H1 (cell line): Measurements from ENCODE around the gene RTN4. TPM values are rescaled to one million over a fixed set of nuclear protein-coding genes. Genes with fewer than 3 reads are reported as not detected.
"Not testable (repeated sequence)": the region's sequence is repeated elsewhere in the genome, so short reads cannot be mapped to it uniquely, and the experiment has no call there.

Source experiments
- CTCF ChIA-PET: fragments of 300-600 bp; sonication (Branson Sonifier 250); formaldehyde crosslinking; loops from one replicate; lab custom pipeline; 2021; ENCODE audit not compliant: partially characterized antibody; lab: Charles Lee
- POLR2A ChIA-PET: fragments of 300-600 bp; sonication (Branson Sonifier 250); formaldehyde crosslinking; loops from one replicate; lab custom pipeline; 2021; ENCODE audit warnings: inconsistent platforms; ENCODE audit not compliant: partially characterized antibody; lab: Charles Lee
- DNase-seq, 2 experiments: peaks; one replicate each; pipeline versions ENCODE4 v3.0.0 to v3.0.0-alpha.2; 2010 to 2022; ENCODE audit warnings: low spot score in 2 of 2, low read depth in 1 of 2, mixed read lengths in 1 of 2
- FAIRE-seq: peaks from 2 replicates; lab custom pipeline; 2011; peaks lifted over from hg19 to GRCh38; lab: Jason Lieb, UNC
- H2AFZ ChIP-seq: 2 replicates; pipeline ENCODE4 v1.8.1; 2012; ENCODE audit warnings: low read length, inconsistent platforms
- H2AK5ac ChIP-seq: 2 replicates; pipeline ENCODE4 v1.6.1; 2013; ENCODE audit warnings: low read depth, low read length
- H2BK120ac ChIP-seq: replicated peaks from 2 replicates; pipeline ENCODE3; 2013; ENCODE audit warnings: low read depth, low read length, inconsistent platforms
- H2BK12ac ChIP-seq: 2 replicates; pipeline ENCODE4 v1.6.1; 2013; ENCODE audit warnings: low read depth, low read length
- H2BK15ac ChIP-seq: 2 replicates; pipeline ENCODE4 v1.6.1; 2013; ENCODE audit warnings: low read length
- H2BK20ac ChIP-seq: 2 replicates; pipeline ENCODE4 v1.6.1; 2013; ENCODE audit warnings: low read length
- H2BK5ac ChIP-seq: 2 replicates; pipeline ENCODE4 v1.6.1; 2013; ENCODE audit warnings: low read depth, low read length
- H3K14ac ChIP-seq: 2 replicates; pipeline ENCODE4 v1.6.1; 2013; ENCODE audit warnings: inconsistent platforms; ENCODE audit not compliant: insufficient read length
- H3K18ac ChIP-seq: 2 replicates; pipeline ENCODE4 v1.6.1; 2013; ENCODE audit warnings: low read length; ENCODE audit errors: extremely low read depth
- H3K23ac ChIP-seq: 2 replicates; pipeline ENCODE4 v1.6.1; 2013; ENCODE audit warnings: inconsistent platforms; ENCODE audit not compliant: insufficient read length
- H3K23me2 ChIP-seq: 2 replicates; pipeline ENCODE4 v1.6.1; 2013; ENCODE audit warnings: low read depth, low read length
- H3K27ac ChIP-seq: 2 replicates; pipeline ENCODE4 v1.6.1; 2011; ENCODE audit warnings: low read depth, low read length, inconsistent platforms
- H3K27me3 ChIP-seq, 4 experiments: replicated peaks in 1 of 4; 1 replicate in 1 of 4; 2 replicates in 3 of 4; pipeline versions ENCODE4 v1.6.1 to v1.8.1; 2011 to 2013; ENCODE audit warnings: low read length in 3 of 4, mild to moderate bottlenecking in 3 of 4, inconsistent platforms in 2 of 4, mixed read lengths in 2 of 4, moderate library complexity in 1 of 4; ENCODE audit not compliant: control insufficient read depth in 3 of 4, insufficient read depth in 3 of 4; ENCODE audit errors: extremely low read depth in 1 of 4
- H3K36me3 ChIP-seq, 4 experiments: 2 replicates each; pipeline versions ENCODE4 v1.6.1 to v1.8.1; 2011 to 2013; ENCODE audit warnings: mild to moderate bottlenecking in 4 of 4, low read length in 3 of 4, moderate library complexity in 2 of 4, control low read depth in 1 of 4, inconsistent platforms in 1 of 4; ENCODE audit not compliant: insufficient read depth in 4 of 4, control insufficient read depth in 2 of 4
- H3K4ac ChIP-seq: replicated peaks from 2 replicates; pipeline ENCODE3; 2013; ENCODE audit warnings: low read length, low read depth, mixed read lengths, inconsistent platforms; ENCODE audit not compliant: insufficient read length
- H3K4me1 ChIP-seq, 4 experiments: replicated peaks in 1 of 4; 1 replicate in 1 of 4; 2 replicates in 3 of 4; pipeline versions ENCODE4 v1.6.1 to v1.8.1; 2011 to 2013; ENCODE audit warnings: low read length in 3 of 4, inconsistent platforms in 2 of 4, mixed read lengths in 1 of 4; ENCODE audit not compliant: insufficient read depth in 4 of 4, control insufficient read depth in 3 of 4
- H3K4me2 ChIP-seq, 2 experiments: 2 replicates each; pipeline versions ENCODE4 v1.6.1 to v1.8.1; 2011 to 2013; ENCODE audit warnings: low read depth in 2 of 2, low read length in 2 of 2, control low read depth in 1 of 2, inconsistent platforms in 1 of 2, mild to moderate bottlenecking in 1 of 2; ENCODE audit not compliant: insufficient read depth in 1 of 2
- H3K4me3 ChIP-seq, 4 experiments: fragments of 200-600, 300-600 bp in 1 of 4; sonication (generic), shearing (Covaris generic), sonication (Bioruptor Twin) in 1 of 4; 2 replicates each; pipeline versions ENCODE4 v1.5.1 to v1.8.1; 2011 to 2016; ENCODE audit warnings: low read length in 4 of 4, low read depth in 3 of 4, control low read depth in 2 of 4, inconsistent platforms in 2 of 4, mild to moderate bottlenecking in 2 of 4, mixed read lengths in 1 of 4, moderate library complexity in 1 of 4; ENCODE audit not compliant: insufficient read depth in 2 of 4; ENCODE audit errors: extremely low read depth in 1 of 4
- H3K56ac ChIP-seq: replicated peaks from 2 replicates; pipeline ENCODE3; 2013; ENCODE audit warnings: low read depth, mild to moderate bottlenecking, mixed read lengths, low read length, inconsistent platforms; ENCODE audit not compliant: insufficient read length
- H3K79me1 ChIP-seq: 2 replicates; pipeline ENCODE4 v1.6.1; 2013; ENCODE audit warnings: low read depth, low read length, control low read depth
- H3K79me2 ChIP-seq, 2 experiments: 2 replicates each; pipeline versions ENCODE4 v1.6.1 to v1.8.1; 2012 to 2013; ENCODE audit warnings: low read length in 2 of 2, mild to moderate bottlenecking in 2 of 2, inconsistent platforms in 1 of 2; ENCODE audit not compliant: insufficient read depth in 2 of 2, control insufficient read depth in 1 of 2
- H3K9ac ChIP-seq, 4 experiments: replicated peaks in 1 of 4; 1 replicate in 1 of 4; 2 replicates in 3 of 4; pipeline versions ENCODE4 v1.6.1 to v1.8.1; 2011 to 2013; ENCODE audit warnings: low read depth in 3 of 4, low read length in 3 of 4, control low read depth in 2 of 4, mild to moderate bottlenecking in 2 of 4, moderate library complexity in 2 of 4, inconsistent platforms in 1 of 4; ENCODE audit errors: extremely low read depth in 1 of 4
- H3K9me3 ChIP-seq, 2 experiments: 2 replicates each; pipeline versions ENCODE4 v1.6.1 to v1.8.1; 2012 to 2013; ENCODE audit warnings: mild to moderate bottlenecking in 2 of 2, moderate library complexity in 2 of 2, control low read depth in 1 of 2, inconsistent platforms in 1 of 2, low read depth in 1 of 2, low read length in 1 of 2, mixed read lengths in 1 of 2; ENCODE audit not compliant: insufficient read depth in 2 of 2
- H4K20me1 ChIP-seq, 2 experiments: replicated peaks in 1 of 2; 2 replicates each; pipeline versions ENCODE3 to v1.8.1; 2011 to 2013; ENCODE audit warnings: inconsistent platforms in 2 of 2, low read length in 2 of 2, mild to moderate bottlenecking in 1 of 2; ENCODE audit not compliant: insufficient read depth in 2 of 2, control insufficient read depth in 1 of 2
- H4K5ac ChIP-seq: 2 replicates; pipeline ENCODE4 v1.6.1; 2013; ENCODE audit warnings: low read length, low read depth, mixed read lengths, inconsistent platforms; ENCODE audit not compliant: insufficient read length
- H4K8ac ChIP-seq: 2 replicates; pipeline ENCODE4 v1.8.0; 2013; ENCODE audit warnings: mild to moderate bottlenecking, moderate library complexity, low read length, inconsistent platforms; ENCODE audit not compliant: insufficient read depth; ENCODE audit errors: extremely low read depth
- H4K91ac ChIP-seq: replicated peaks from 2 replicates; pipeline ENCODE3; 2013; ENCODE audit warnings: low read length, mixed read lengths, inconsistent platforms; ENCODE audit not compliant: insufficient read length
- CHD2 ChIP-seq: IDR thresholded peaks from 2 replicates; pipeline ENCODE4 v1.6.1; 2012; ENCODE audit warnings: low read length, improper control_type of control experiment
- MAFK ChIP-seq: IDR thresholded peaks from 2 replicates; pipeline ENCODE4 v1.6.1; 2012; ENCODE audit warnings: low read depth, mild to moderate bottlenecking, improper control_type of control experiment, low read length
- RAD21 ChIP-seq, 2 experiments: IDR thresholded peaks in 1 of 2; conservative IDR thresholded peaks in 1 of 2; 2 replicates each; pipeline ENCODE4 v1.6.1; 2011; ENCODE audit warnings: low read depth in 2 of 2, low read length in 2 of 2, improper control_type of control experiment in 1 of 2, inconsistent platforms in 1 of 2, mild to moderate bottlenecking in 1 of 2, moderate library complexity in 1 of 2
- TAF7 ChIP-seq: optimal IDR thresholded peaks from 2 replicates; pipeline ENCODE3; 2011; ENCODE audit warnings: low read depth, mild to moderate bottlenecking, inconsistent platforms, low read length, moderate library complexity, borderline replicate concordance
- WGBS, 2 experiments: shearing (Covaris generic) in 1 of 2; methylation state at CpG; one replicate each; pipeline versions ENCODE4 v1.1.6 to v1.1.7; 2013 to 2015; ENCODE audit warnings: low lambda C conversion rate in 2 of 2, mixed read lengths in 2 of 2, inconsistent platforms in 1 of 2, low coverage in 1 of 2, missing lambda C conversion rate in 1 of 2; ENCODE audit not compliant: insufficient replicate concordance in 2 of 2, insufficient coverage in 1 of 2, insufficient read length in 1 of 2; ENCODE audit errors: extremely low coverage in 1 of 2, missing lambda C conversion rate in 1 of 2; 5-methylcytosine and 5-hydroxymethylcytosine counted together
- polyA plus RNA-seq, 7 experiments: library from polyadenylated mRNA; depleted of rRNA in 3 of 7; stranded (reverse) in 5 of 7; unstranded in 2 of 7; fragments of >200 nt in 5 of 7; fragments of 200-250 nt in 2 of 7; gene quantifications; 1 replicate in 5 of 7; 2 replicates in 1 of 7; 4 replicates in 1 of 7; pipeline versions ENCODE4 v1.2.1 to v1.2.3, GENCODE V29; 2011 to 2013; ENCODE audit warnings: missing spikeins in 2 of 7, mixed read lengths in 2 of 7
- total RNA-seq: library from RNA; stranded (reverse); fragmentation: NEBNext Ultra II Directional; extraction: Animal tissue kit (Norgen Biotek cat#: 25700); gene quantifications from 2 replicates; pipeline ENCODE4 v1.2.1, GENCODE V29; 2021

RTN4 gene
- total and polyA plus RNA-seq, 2 of the 8 experiments (the other 6 are each of a cell fraction or from before 2014, with no cell fraction given) = 179 to 242 TPM

DNA sequence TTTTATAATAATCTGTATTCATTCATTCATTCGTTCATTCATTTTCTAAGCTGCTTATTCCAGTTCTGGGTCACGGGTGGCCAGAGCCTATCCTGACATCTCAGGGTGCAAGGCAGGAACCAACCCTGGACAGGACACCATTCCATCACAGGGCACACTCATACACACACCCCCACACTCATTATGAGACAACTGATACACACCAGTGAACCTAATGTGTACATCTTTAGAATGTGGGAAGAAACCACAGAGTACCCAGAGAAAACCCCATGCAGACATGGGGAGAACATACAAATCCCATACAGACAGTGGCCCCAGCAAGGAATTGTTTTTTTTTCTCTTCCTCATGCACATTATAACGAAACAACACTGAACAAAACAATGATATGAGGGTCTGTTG, 54.7 kb downstream of the RTN4 start (continued):
- TF ChIP-seq TAF7 = no peak
- no peak for TF ChIP-seq RAD21 (IDR thresholded peaks at IDR 0.05 in 1 of 2, conservative IDR thresholded peaks at IDR 0.05 in 1 of 2; ENCODE audit: low read depth in 2 of 2, low read length in 2 of 2)
- no peak for TF ChIP-seq CHD2
- no peak for TF ChIP-seq MAFK

DNA sequence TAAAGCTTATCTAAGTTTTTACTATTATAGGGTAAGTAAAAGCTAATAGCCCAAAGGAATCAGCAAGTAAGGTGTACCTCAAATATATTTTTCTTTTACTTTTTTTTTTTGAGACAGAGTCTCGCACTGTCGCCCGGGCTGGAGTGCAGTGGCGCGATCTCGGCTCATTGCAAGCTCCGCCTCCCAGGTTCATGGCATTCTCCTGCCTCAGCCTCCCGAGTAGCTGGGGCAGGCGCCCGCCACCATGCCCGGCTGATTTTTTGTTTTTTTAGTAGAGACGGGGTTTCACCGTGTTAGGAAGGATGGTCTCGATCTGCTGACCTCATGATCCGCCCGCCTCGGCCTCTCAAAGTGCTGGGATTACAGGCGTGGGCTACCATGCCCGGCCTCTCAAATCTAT, 59.6 kb downstream of the RTN4 start:
- H4K5ac ChIP-seq, H2AFZ ChIP-seq, H2BK120ac ChIP-seq, H3K27ac ChIP-seq, H3K4ac ChIP-seq, H2BK12ac ChIP-seq, H2BK5ac ChIP-seq, FAIRE-seq, H3K4me3 ChIP-seq, H3K14ac ChIP-seq, H3K18ac ChIP-seq, H3K79me1 ChIP-seq, H3K23ac ChIP-seq, H3K4me1 ChIP-seq, H2AK5ac ChIP-seq, H3K23me2 ChIP-seq, H4K8ac ChIP-seq, H2BK15ac ChIP-seq, H4K91ac ChIP-seq, DNase-seq, H3K56ac ChIP-seq, H3K27me3 ChIP-seq, H3K4me2 ChIP-seq, H2BK20ac ChIP-seq, H3K9me3 ChIP-seq, H3K9ac ChIP-seq: not testable (repeated sequence)
- Histone ChIP-seq H3K79me2 (peaks cover 15 to 95% of the 10 kb centered on the region in 2 experiments), H3K36me3 (peaks cover 0 to 15% (median 6%) of the 10 kb centered on the region in 4 experiments; a peak in 5 of 8 replicates), H4K20me1 (peaks cover 15 to 17% of the 10 kb centered on the region in 2 experiments)
- POLR2A ChIA-PET = interaction anchor here (1.2 kb wide), 1 partner anchor 12 kb away, joined by 4 read pairs; no protein-coding TSS in a partner anchor
- 91% methylated on average over 19 of the region's 19 CpGs; no CpG with 5 or more reads in 1 of the 2 experiments for WGBS, 2 experiments
- CTCF ChIA-PET = interaction anchor here (0.6 to 1.7 kb wide), 4 partner anchors 9 to 1149 kb away, joined by 3 to 4 read pairs (median 3); no protein-coding TSS in a partner anchor
